Stimulated activated CD8-positive, alpha-beta memory T cell treated with anti-CD3 and anti-CD28 coated beads, Interleukin-15, amount 100 ng/mL, for 1 hour (primary cell): ENCODE results near the gene HOXA3.

ENCODE experiments used
- DNase-seq: peaks from one replicate; pipeline ENCODE4 v3.0.0-alpha.2; 2020; ENCODE audit warnings: low read depth

HOXA3 gene

DNA sequence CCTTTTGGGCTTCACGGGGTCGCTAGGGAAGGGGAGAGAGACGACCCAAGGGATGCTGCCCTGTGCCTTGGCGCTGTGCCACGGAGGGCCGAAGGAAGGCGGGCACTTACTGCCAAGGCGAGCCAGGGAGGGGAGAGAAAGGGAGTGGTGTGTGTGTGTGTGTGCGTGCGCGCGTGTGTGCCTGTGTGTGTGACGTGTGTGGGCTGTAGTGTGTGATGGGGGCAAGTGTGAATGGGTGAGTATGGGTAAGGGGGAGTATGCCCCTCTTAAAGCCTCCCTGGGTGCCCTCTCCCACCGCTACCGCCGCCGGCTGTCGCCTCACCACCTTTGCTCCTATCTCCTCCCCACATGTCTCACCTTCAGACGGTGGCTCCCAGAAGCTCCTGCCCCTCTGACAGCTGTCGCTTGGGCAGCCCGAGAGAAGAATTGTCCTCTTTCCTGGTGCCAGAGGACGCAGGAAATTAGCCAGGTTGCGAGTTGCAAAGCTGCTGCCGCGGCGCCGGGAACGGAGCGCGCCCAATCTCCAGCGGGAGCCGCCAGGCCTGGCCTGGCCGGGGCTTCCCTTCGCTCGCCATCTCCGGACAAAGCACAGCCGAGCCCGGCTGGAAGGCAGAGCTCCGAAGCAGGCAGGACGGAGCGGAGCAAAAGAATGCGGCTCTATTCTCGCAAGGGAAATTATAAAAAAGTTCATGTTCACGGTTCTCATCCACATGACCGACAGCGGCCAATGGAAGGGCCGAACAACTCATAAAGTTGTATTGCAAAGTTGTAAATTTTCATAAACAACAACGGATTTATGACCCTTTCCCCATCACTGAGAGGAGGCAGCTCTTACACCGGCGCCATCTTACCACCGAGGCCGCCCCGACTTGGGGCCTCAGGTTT is at the start of gene HOXA3:
Gene HOXA3 (minus strand): TSS at position 653 of the 885 bp plus-strand sequence. CDS start 41,943 bp downstream, outside the sequence.
- no peak for DNase-seq

DNA sequence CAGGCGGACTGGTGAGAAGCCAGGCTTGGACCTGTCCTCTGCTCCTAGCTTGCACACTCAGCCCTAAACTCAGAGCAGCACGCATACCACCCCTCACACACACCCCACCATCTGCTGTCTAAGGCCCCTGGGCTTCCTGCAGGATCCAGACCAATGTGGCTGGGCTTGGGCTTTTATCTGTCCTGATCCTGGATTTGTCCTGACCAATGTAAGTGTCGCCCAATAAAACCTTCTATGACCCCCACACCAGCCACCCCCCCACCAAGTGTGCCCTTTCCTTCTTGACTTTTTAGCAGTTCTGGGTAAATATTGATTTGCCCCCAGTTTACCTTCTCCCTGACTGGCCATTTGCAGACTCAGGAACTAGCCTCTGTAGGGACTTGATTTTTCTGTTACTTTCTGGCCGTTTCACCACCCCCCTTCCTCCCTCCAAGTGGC is 49.2 kb upstream of the HOXA3 start:
- DNase-seq, result no peak

DNA sequence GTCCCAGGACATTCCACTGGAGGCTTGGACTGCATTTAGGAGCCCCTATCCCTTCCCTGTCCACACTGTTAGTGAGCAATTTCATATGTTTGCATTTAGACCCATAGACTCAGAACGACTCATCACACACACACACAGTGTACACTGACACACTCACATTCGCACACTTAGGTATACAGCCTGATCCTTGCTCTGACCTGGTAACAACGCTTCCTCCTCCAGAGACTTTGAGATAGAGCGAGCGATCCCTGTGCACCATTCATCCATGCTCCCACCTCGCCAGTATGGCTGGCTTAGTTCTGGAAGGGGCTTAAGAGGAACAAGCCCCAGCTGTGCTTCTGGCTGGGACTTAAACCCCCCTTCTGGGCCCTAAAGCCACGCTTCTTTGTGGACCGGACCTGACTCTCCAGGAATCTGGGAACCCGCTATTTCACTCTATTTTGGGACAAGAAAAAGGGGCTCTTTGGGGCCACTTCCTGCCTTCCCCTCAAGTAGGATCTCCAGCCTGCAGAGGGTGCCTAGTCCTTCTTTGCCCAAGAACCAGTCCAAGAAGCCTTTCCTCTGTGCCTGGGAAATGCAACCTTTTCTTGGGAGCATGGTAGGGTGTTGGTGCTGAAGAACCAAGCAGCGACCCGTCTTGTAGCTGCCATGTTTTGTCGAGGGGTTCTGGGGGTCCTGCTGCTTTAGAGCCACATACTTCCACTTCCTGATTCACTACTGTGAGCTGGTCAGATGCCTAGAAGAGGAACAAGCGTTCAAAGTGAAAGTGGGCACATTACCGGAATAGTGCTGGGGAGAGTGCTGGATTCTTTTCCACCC is 48.6 kb upstream of the HOXA3 start:
- DNase-seq, result no peak

DNA sequence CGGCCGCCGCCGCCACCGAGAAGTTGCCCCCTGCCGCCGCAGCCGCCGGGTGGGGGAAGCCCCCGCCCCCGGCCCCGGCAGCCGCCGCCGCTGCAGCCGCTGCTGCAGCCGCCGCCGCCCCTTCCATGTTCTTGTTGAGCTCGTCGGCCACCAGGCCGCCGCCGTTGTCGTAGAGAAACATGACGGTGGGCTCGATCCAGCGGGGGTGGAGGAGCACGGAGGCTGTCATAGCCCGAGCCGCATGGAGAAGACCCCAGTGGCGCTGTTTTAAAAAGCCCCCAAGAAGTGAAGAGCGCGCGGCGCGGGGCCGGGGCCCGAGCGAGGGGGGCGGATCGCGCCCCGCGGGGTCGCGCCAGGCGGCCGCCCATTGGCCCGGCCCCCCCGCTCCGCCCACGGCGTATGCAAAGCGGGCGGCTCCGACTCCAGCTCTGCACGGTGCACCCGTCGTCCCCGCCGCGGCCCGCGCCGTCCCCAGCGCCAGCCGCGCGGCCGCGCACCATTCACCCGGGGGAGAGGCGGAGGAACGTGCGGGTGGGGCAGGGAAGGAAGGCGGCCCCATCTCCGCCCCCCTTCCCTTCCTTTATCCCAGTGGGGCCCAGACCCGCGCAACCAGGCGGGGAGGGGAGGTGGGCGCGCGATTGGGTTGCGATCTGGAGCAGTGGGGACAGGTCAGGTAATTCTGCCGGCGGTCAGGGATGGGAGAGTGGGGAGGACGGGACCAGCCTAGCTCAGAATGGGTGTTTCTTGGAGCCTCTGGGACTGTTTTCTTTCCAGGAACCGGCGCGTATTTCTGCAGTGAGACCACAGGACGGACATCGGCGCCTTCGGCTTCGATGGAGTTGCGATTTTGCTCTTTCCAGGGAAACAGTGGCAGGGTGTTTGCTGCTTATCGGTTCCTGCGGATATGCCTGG is 47.7 kb upstream of the HOXA3 start, which contains the start of gene HOXA13:
Gene HOXA13 (minus strand): TSS at position 243 of the 912 bp plus-strand sequence. CDS start 14 bp downstream, at position 229.
- DNase-seq, result no peak

DNA sequence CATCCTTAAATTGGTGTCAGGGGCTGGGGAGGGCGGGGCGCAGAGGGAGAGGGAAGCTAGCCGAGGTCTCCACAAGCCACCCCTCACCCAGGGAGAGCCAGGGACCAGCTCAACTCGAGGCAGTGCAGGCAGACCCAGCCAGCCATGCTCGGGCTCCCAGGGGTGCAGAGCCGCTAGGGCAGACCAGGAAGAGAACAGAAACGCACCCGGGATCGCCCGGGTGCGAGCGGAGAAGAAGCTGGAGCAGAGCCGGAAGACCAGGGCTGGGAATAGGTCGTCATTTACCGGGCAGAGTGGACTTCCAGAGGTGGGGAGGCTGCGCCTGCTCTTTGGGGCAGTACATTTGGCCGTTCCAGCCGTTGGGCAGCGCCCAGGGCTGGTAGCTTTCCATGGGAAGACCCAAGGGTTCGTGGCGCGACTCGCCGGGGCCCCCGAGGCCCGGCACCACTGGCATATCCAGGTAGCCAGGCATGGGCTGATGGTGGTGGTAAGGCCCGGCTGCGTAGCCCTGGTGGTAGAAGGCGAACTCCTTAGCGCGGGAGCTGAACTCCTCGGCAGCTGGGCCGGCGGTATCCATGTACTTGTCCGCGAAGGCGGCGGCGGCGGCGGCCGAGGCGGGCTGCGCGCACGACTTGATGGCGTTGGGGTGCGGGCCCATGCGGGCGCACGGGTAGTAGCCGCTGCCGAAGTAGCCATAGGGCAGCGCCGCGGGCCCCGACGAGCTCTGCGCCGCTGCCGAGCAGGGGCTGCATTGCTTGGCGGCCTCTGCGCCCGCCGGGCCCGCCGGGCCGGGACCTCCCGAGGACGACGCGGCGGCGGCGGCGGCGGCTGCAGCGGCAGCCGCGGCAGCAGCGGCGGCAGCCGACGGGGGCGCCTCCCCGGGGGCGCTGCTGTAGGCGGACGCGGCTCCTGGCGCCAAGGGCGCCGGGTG is 46.8 kb upstream of the HOXA3 start:
- DNase-seq, result no peak

DNA sequence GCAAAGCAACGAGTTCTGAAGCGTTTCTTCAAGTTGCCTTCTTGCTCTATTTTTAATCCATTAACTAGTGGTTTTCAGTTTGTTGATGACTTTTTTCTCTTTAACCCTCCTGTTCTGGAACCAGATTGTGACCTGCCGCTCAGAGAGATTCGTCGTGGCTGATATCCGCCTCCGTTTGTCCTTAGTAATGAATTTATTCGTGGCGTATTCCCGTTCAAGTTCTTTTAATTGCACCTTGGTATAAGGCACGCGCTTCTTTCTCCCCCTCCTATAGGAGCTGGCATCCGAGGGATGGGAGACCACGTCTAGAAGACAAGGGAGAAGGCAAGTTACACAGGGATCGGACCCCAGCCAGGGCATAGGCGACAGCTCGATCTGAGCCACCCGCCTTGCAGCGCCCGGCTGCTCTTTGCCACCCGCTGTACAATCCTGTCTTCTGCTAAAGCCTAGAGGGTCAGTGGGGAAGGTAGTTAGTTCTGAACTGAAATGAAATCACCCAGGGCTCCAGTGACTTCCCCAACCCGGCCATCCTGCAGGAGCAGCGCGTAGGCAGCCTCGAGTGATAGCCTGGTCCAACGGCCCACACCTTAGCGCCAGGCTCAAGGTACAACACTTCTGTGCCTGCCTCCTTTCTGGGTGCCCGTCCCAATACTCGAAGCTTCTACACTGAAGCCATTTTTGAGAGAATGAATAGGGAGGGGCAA is 45.9 kb upstream of the HOXA3 start:
- DNase-seq, result no peak

DNA sequence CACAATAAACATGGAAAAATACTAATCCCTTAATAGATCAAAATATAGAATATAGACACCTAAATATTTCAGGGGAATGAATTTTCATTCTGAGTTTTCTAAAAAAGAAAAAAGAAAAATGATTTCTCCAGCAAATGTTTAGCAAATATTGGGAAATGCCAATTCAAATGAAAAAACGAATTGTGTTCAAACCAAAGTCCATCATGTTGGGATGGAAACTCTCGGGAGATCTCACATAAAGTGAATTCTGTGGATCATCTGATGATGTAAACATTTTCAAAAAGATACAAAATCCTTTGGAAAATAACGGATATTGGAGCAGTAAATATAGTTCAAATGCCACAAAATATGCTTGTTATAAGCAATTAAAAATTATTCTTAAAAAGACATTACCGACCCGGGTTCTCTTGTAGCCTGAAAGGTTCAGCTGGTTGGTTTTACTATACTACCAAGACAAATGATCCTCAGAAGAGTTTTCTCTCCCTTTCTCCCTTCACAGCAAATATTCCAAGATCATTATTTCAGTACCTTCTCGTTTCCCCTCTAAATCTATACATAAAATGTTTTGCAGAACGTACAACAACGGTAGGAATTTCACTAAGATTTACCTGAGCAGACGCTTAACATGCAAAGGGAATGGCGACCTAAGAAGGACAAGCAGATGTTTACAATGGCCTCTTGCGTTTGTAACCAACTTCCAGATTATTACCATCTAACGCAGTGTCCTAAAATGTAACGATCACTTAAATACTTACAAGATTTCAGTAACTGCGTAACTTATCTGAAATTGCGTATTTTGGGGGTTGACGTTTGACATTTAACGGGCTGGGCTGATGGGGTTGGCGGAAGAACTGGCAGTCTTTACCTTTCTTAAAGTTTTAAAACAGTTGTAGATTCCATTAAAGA is 45.0 kb upstream of the HOXA3 start:
- no peak for DNase-seq

DNA sequence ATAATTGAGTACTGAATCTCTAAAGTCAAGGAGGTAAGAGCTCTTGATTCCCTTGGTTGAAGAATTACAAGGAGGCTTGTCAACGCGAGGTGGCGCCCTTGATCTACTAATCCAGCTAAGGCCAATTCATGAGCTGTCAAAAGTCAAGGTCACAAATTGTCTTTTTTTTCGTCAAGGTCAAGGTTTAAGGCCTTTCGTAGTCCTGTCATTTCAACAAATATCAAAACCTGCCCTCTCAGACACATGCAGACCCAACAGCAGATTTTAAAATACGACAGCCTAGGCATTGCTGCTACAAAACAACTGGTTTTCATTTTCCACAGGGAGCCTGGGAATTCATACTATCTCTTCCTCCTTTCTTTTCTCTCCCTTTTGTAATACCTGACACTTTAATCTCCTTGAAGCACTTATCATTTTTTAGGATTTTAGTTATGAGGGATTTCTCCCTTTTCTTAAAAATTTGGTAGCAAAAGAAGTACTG is 43.9 kb upstream of the HOXA3 start:
- DNase-seq, result peak; percentile 74

DNA sequence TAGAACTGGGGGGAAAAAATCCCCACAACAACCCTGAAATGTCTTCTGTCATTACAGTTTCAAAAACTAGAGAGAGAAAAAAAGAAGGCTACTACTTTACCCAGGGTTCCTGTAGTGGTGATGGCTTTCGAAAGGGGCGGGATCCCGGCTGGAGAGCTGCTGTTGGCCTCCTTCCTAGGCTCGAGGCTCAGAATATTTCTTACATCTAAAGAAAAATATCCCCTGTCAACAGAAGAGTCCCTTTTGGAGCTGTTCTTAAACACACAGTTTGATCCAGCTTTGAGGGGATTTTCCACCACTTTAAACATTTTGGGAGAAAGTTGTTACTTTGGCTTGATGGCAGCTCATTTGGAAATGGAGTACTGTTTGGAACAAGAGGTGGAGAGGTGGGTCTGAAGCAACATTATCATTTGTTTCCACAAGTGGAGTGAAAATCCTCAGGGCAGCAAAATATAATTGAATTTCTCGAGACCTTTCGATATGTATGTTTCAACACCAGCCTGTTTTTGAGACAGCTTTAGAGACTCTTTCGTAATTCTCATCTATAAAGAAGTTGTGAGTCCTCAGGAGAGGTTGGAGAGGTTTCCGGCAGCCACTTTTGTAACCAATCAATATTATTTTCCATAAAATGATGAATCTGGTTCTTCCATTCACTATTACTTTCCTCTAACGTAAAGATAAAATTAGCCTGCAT is 42.5 kb upstream of the HOXA3 start:
- no peak for DNase-seq

DNA sequence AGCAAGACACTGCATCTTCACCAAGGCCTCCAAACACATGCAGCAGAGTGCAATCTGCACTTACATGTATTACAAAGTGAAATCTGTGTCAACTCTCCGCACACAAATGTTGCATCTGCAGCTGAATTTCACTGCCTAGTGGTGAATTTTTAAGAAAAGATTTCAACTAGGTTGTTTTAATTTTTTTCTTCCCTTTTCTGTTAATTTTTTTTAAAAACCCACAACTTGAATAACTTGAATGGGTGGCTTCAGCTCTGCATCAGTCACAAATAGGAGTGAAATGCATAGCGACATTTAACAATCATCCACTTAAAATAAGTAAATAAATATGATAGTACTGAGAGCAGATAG is 41.6 kb upstream of the HOXA3 start:
- DNase-seq, result no peak

DNA sequence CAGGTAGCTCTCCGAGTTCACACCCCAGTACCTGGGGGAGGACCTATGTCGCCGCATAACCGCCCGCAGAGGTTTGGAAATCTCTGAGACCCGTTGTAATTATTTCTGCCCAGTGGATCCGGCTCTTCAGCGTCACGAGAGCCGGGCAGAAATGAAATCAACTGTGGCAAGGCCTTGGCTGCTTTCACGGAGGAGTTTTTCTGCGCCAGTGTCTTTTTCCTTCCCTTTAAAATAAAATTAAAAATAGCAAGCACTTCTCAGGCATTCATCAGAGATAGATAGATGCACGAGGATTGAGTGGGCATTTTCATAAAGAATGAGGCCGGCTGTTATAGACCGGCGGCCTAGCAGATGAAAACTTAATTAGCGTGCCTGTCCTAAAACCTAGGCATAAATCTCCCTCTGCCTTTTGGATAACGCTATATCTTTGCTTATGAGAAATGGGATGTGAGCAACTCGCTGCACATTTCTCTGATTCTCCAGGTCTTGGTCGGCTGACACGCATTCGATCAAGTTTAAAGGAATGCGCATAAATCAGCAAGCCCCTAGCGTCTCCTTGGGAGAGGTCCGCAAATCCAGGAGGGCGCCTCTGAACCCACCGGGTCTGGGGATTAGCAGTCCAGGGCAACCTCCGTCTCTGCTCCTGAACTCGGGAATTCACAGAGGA is 41.1 kb upstream of the HOXA3 start:
- no peak for DNase-seq

DNA sequence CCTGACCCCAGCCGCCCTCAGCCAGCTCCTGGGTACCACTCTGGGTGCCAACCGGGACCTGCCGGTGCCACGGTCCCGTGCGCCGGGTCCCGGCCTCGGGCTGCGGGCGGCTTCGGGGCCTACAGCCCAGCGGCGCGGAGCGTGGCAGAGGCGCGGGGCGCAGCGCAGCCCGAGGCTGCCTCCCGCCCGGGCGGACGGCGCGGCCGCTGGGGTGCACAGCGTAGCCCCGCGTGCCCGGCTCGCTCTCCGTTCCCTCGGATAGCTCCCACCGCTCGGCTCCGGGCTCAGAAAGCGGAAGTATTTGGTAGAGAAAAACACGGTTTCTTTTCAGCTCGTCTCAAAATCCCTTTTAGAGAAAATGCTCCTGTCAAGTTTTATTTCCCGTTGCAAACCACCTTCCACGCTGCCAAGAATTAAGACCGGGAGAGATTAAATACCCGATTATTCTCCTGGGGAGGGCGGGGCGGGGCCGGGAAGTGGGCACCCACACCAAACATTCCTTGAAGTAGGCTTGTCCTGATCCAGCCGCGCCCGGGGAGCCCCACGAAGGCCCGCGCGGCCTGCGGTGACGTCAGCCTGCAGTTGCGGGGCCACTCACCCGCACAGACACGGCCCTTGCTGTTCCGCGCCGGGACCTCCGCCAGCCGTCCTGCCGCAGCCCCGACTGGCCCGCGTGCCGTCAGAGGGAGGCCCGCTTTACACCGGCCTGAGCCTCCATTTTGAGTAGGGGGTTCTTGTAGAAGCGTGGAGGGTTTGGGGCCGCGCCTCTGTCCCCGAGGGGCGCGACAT is 40.4 kb upstream of the HOXA3 start:
- no peak for DNase-seq

DNA sequence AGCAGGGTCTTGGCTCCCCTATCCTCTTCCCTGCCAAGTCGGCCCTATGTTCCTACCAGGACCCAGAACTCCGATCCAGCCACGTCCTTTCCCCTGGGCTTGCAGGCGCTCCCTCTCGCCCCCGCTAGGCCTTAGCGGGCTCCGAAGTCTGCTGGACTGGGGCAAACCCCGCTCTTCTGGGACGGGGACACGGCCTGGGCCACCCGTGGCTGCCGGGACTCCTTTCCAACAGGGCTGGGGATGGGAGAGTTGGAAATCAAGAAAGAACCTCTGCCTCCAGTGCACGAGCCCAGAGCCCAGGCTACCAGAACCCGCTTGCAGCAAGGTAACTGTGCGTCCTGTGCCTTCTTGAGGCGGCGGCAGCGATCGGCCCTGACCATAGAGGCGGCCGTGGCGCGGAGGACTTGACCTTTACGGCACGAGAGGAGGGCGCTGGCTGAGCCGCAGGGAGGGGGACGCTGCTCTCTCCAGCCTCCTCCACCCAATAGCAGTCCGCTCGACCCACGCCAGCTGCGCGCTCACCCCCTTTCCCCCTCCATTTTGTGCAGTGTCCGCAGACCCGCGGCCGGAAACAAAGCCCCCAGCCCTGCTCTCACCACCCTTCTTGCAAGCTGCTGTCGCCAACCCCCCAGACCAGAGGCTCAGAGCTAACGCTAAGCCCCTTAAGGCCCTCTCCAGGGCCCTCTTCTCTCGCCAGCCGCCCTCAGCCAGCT is 39.6 kb upstream of the HOXA3 start:
- no peak for DNase-seq

DNA sequence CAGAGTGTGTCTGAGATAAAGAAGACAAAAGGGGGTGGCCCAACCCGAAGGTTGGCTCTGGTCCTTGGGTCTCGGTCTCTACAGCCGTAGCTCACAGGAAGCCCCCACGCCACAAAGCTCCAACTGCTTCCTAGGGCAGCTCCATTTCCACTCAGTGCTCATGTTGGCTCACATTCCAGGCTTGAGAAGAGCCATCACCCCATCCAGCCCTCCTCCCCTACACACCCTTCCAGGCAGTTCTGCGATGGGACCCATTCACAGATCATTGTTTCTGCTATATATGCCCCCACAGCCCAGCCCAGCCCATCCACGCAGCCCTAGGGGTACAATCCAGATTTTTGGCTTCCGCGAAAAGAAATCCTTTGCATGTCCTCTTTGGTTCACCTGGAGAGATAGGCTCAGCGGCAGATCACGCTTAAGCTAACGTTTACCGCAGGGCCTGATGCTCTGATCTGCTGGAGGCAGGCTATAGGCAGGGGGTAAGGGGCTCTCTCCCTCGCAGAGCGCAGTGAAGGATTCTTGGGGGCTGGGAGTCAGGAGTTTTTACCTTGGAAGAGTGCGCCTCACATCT is 38.9 kb upstream of the HOXA3 start:
- no peak for DNase-seq

DNA sequence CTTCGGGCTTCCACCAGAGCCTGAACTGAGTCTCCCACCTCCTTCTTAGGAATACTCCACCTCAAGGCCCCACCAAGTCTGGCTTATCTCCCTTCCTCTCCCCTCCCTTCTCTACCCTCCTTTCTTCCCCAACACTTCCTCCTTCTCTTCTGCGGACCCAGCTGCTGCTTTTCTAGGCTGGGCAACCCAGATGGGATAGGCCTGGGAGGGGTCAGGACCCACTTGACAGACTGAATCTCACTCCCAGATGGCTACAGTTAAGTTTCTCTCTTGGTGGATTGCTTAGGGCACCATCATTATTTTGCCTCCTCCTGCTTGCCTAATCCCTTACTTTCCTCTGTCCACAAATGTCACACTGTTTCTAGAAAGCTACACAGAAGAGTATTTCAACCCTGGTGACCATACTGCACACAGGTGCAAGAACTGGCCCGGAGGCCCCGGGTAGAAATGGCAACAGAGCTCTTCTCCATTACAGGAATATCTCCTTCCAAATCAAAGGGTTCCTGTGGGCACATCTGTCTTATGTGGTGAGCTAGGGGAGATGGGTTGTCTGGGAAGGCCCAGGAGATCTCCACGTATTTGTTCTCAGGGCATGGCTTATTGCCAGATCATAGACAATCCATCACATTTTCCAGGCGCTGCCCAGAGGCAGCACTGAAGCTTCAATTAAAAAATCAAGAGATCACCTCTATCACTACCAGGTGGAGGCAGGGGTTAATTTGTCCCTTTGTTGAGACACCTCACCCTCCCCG is 37.8 kb upstream of the HOXA3 start:
- no peak for DNase-seq
